Fibroblast of lung (primary cell): ENCODE measurements around the gene GSG1L.

Experiments
- EZH2 ChIP-seq: IDR thresholded peaks from 2 replicates; pipeline ENCODE4 v1.5.1; 2012; ENCODE audit warnings: low read length, control low read depth, mild to moderate bottlenecking; ENCODE audit errors: missing control alignments
- TF ChIP-seq, protein P1 (sequence below), 2 donors: IDR thresholded peaks in 1 of 2; conservative IDR thresholded peaks in 1 of 2; 1 replicate in 1 of 2; 2 replicates in 1 of 2; pipeline ENCODE4 v1.5.1; 2011 to 2012; ENCODE audit warnings: low read length in 2 of 2, control low read depth in 1 of 2, inconsistent platforms in 1 of 2, low read depth in 1 of 2, mild to moderate bottlenecking in 1 of 2

- TF ChIP-seq, protein P1, sequence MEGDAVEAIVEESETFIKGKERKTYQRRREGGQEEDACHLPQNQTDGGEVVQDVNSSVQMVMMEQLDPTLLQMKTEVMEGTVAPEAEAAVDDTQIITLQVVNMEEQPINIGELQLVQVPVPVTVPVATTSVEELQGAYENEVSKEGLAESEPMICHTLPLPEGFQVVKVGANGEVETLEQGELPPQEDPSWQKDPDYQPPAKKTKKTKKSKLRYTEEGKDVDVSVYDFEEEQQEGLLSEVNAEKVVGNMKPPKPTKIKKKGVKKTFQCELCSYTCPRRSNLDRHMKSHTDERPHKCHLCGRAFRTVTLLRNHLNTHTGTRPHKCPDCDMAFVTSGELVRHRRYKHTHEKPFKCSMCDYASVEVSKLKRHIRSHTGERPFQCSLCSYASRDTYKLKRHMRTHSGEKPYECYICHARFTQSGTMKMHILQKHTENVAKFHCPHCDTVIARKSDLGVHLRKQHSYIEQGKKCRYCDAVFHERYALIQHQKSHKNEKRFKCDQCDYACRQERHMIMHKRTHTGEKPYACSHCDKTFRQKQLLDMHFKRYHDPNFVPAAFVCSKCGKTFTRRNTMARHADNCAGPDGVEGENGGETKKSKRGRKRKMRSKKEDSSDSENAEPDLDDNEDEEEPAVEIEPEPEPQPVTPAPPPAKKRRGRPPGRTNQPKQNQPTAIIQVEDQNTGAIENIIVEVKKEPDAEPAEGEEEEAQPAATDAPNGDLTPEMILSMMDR (conservative IDR thresholded peaks at IDR 0.05 in 1 of 2, IDR thresholded peaks at IDR 0.05 in 1 of 2; ENCODE audit: low read depth in 1 of 2, low read length in 2 of 2) = no peak
- no peak for TF ChIP-seq EZH2
Measured at GRCh38 chr16:27802664-27803439, 260.7 kb downstream of the GSG1L start.
